T47D (cell line): ENCODE results near the gene ZNF37A.

Experiments
- DNase-seq, 2 experiments: peaks; one replicate each; pipeline versions ENCODE4 v3.0.0 to v3.0.0-alpha.2; 2011 to 2012; ENCODE audit warnings: low read depth in 1 of 2, low spot score in 1 of 2
- JUND ChIP-seq: IDR thresholded peaks from 2 replicates; pipeline ENCODE4 v1.6.1; 2012; ENCODE audit warnings: low read depth
- in situ Hi-C: cut with HindIII; loops from 2 replicates; pipeline ENCODE4 v1.10.0; 2016; ENCODE audit warnings: low sequenced_read_pairs, low pct_unique_long_range_greater_than_20kb

The ZNF37A gene

GRCh38 chr10:38163617-38164016 is 69.5 kb downstream of the ZNF37A start:
- TF ChIP-seq JUND: no peak
- in situ Hi-C loops: no loop called here
- no peak for DNase-seq

DNA sequence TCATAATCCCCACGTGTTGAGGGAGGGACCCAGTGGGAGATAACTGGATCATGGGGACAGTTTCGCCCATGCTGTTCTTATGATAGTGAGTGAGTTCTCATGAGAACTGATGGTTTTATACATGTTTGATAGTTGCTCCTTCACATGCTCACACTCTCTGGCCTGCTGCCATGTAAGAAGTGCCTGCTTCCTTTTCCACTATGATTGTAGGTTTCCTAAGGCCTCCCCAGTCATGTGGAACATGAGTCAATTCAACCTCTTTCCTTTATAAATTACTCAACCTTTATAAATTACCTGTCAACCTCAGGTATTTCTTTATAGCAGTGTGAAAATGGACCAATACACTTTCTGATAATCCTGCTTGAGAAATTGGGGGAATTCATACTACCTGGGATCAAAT is 80.2 kb downstream of the ZNF37A start:
- no peak for TF ChIP-seq JUND
- in situ Hi-C loops: no loop called here
- no peak for DNase-seq

DNA sequence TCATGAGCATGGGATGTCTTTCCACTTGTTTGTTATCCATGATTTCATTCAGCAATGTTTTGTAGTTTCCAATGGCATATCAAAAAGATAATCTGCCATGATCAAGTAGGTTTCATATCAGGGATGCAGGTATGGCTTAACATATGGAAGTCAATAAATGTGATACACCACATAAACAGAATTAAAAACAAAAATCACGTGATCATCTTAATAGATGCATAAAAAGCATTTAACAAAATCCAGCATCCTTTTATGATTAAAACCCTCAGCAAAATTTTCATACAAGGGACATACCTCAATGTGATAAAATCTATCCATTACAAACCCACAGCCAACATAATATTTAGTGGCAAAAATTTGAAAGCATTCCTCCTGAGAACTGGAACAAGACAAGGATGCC is 90.3 kb downstream of the ZNF37A start:
- DNase-seq: no peak
- in situ Hi-C loops: no loop called here
- no peak for TF ChIP-seq JUND
